ENCODE measurements around the gene DCBLD1.

DNA sequence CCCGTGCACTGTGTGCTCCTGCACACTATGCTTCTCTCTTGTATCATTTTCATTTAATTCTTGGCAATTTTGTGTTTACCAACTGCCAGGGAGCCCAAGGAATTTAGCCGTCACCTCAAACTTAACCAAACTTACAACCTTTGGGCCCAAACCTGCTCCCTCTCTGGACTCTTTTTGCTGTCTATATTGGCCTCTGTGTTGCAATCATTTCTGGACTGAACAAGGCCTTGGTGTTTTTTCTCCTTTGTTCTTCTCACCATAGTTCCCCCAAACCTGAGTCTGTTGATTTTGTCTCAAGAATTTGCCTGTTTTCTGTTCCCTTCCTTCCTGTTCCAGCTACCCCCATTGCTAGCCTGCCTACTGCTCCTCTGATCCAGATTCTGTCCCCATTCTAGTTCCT is 19.2 kb downstream of the DCBLD1 start:
- TF ChIP-seq POLR2A (IDR thresholded peaks at IDR 0.05; ENCODE audit: low read depth, low read length) (no peak), POLR2AphosphoS5 (IDR thresholded peaks at IDR 0.05; ENCODE audit: low read depth, low read length) (no peak), TAF1 (IDR thresholded peaks at IDR 0.05; ENCODE audit: borderline replicate concordance, low read depth, low read length) (no peak)

Measured in GM12892 (cell line).